ENCODE data around the gene TNNC1.

TNNC1 gene

DNA sequence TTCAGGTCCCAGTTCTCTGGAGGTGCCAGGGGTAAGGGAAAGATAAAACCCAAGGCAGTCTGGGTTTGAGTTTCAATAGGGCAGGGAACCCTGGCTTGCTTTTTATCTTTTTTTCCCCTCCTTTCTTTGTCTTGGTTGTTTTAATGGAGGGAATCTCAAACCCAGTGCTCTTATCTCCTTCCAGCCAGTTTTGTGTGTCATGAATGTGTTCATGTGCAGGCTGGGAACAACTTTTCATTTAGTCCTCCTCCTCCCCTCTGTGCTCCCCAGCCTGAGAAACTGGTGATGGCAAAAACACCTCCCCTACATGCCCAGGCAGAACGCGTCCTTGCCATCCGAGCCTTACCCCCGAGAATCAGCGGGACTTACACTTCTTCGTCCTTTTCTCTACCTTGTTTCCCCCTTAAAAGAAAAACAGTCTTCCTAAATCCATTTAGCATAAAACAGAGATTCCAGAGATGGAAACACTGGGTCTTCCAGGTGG, 19.8 kb downstream of the TNNC1 start:
- TF ChIP-seq POU6F1 (CRISPR knock-in tag; IDR thresholded peaks at IDR 0.05; ENCODE audit: borderline replicate concordance, low read depth) (no peak), TOX (CRISPR knock-in tag; IDR thresholded peaks at IDR 0.05; ENCODE audit: borderline replicate concordance) (no peak), ESRRG (CRISPR knock-in tag; IDR thresholded peaks at IDR 0.05) (no peak), OSR1 (CRISPR knock-in tag; IDR thresholded peaks at IDR 0.05) (no peak), CSDC2 (CRISPR knock-in tag; IDR thresholded peaks at IDR 0.05) (no peak), RARB (CRISPR knock-in tag; IDR thresholded peaks at IDR 0.05) (no peak)
- TF ChIP-seq, protein P1, sequence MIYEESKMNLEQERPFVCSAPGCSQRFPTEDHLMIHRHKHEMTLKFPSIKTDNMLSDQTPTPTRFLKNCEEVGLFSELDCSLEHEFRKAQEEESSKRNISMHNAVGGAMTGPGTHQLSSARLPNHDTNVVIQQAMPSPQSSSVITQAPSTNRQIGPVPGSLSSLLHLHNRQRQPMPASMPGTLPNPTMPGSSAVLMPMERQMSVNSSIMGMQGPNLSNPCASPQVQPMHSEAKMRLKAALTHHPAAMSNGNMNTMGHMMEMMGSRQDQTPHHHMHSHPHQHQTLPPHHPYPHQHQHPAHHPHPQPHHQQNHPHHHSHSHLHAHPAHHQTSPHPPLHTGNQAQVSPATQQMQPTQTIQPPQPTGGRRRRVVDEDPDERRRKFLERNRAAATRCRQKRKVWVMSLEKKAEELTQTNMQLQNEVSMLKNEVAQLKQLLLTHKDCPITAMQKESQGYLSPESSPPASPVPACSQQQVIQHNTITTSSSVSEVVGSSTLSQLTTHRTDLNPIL (CRISPR knock-in tag; IDR thresholded peaks at IDR 0.05; ENCODE audit: low read depth): no peak

DNA sequence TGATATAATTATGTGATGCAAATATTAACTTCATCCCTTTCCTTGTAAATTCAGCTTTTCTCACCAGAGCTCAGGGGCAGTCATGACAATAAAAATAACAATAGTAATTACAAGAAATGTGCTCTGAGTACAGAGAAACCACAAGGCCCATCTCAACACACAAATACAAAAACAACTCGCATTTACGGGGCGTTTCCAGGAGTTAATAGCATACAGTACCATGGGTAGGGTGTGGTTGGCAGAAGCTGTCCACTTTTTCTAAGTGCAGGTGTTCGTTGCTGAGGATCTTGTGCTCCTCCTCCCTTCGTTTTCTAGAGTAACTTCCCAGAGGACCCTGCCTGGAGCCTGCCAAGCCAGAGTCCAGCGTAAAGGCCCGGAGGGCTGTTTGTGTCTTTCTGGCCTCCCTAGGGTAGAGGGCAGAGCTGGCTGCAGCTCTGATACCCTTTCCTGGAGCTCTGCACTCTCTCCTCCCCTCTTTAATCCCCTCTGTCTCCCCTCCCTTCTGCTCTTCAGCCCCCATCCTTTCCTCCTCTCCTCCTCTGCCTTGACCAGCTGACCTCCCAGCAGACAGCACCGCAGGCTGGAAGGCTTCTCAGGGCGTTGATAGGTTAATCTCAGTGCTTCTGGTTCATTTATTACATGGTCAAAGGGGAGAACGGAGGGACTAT, 20.4 kb downstream of the TNNC1 start:
- no peak for TF ChIP-seq CSDC2 (CRISPR knock-in tag; IDR thresholded peaks at IDR 0.05)
- TF ChIP-seq ZNF70 (CRISPR knock-in tag; IDR thresholded peaks at IDR 0.05): no peak
- no peak for TF ChIP-seq ISL1 (CRISPR knock-in tag; IDR thresholded peaks at IDR 0.05)
- no peak for TF ChIP-seq ZFP30 (CRISPR knock-in tag; IDR thresholded peaks at IDR 0.05)
- TF ChIP-seq ZNF565 (CRISPR knock-in tag; conservative IDR thresholded peaks at IDR 0.05; ENCODE audit: low read depth): no peak
- no peak for TF ChIP-seq CSRNP3 (CRISPR knock-in tag; IDR thresholded peaks at IDR 0.05)
- no peak for TF ChIP-seq SNAI2 (CRISPR knock-in tag; IDR thresholded peaks at IDR 0.05)
- no peak for TF ChIP-seq ARNTL (CRISPR knock-in tag; IDR thresholded peaks at IDR 0.05; ENCODE audit: borderline replicate concordance, low read depth)
- no peak for TF ChIP-seq RARB (CRISPR knock-in tag; IDR thresholded peaks at IDR 0.05)
- TF ChIP-seq, protein P2, sequence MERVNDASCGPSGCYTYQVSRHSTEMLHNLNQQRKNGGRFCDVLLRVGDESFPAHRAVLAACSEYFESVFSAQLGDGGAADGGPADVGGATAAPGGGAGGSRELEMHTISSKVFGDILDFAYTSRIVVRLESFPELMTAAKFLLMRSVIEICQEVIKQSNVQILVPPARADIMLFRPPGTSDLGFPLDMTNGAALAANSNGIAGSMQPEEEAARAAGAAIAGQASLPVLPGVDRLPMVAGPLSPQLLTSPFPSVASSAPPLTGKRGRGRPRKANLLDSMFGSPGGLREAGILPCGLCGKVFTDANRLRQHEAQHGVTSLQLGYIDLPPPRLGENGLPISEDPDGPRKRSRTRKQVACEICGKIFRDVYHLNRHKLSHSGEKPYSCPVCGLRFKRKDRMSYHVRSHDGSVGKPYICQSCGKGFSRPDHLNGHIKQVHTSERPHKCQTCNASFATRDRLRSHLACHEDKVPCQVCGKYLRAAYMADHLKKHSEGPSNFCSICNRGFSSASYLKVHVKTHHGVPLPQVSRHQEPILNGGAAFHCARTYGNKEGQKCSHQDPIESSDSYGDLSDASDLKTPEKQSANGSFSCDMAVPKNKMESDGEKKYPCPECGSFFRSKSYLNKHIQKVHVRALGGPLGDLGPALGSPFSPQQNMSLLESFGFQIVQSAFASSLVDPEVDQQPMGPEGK (CRISPR knock-in tag; IDR thresholded peaks at IDR 0.05; ENCODE audit: borderline replicate concordance): no peak
- no peak for TF ChIP-seq PPARA (CRISPR knock-in tag; IDR thresholded peaks at IDR 0.05; ENCODE audit: borderline replicate concordance)
- TF ChIP-seq, protein P1 (CRISPR knock-in tag; IDR thresholded peaks at IDR 0.05; ENCODE audit: low read depth): no peak
- TF ChIP-seq TOX (CRISPR knock-in tag; IDR thresholded peaks at IDR 0.05; ENCODE audit: borderline replicate concordance): no peak
- ATAC-seq: no peak

More for the DNA sequence above, 19.8 kb downstream of the TNNC1 start:
- ATAC-seq: no peak

- ATAC-seq: no peak
- no peak for TF ChIP-seq TSHZ2 (CRISPR knock-in tag; IDR thresholded peaks at IDR 0.05)
- TF ChIP-seq CSRNP3 (CRISPR knock-in tag; IDR thresholded peaks at IDR 0.05): no peak
- no peak for TF ChIP-seq TOX (CRISPR knock-in tag; IDR thresholded peaks at IDR 0.05; ENCODE audit: borderline replicate concordance)
- TF ChIP-seq ZC3H10 (CRISPR knock-in tag; IDR thresholded peaks at IDR 0.05): no peak
- TF ChIP-seq ZNF565 (CRISPR knock-in tag; conservative IDR thresholded peaks at IDR 0.05; ENCODE audit: low read depth): no peak
- no peak for TF ChIP-seq CSDC2 (CRISPR knock-in tag; IDR thresholded peaks at IDR 0.05)
- TF ChIP-seq ZFP30 (CRISPR knock-in tag; IDR thresholded peaks at IDR 0.05): no peak
- TF ChIP-seq ARNTL (CRISPR knock-in tag; IDR thresholded peaks at IDR 0.05; ENCODE audit: borderline replicate concordance, low read depth): no peak
- TF ChIP-seq POU6F1 (CRISPR knock-in tag; IDR thresholded peaks at IDR 0.05; ENCODE audit: borderline replicate concordance, low read depth): no peak
- TF ChIP-seq, protein P2 (CRISPR knock-in tag; IDR thresholded peaks at IDR 0.05; ENCODE audit: borderline replicate concordance): no peak
- no peak for TF ChIP-seq SNAI2 (CRISPR knock-in tag; IDR thresholded peaks at IDR 0.05)
- TF ChIP-seq GLIS3 (CRISPR knock-in tag; IDR thresholded peaks at IDR 0.05): no peak
Observed at GRCh38 chr3:52432691-52433141, 21.1 kb downstream of the TNNC1 start.
